SK-N-MC (cell line): ENCODE measurements around the gene PA2G4.

ENCODE experiments used
- EZH2 ChIP-seq: fragments of 200-600 bp; sonication (generic); IDR thresholded peaks from one replicate; pipeline ENCODE4 v1.6.1; 2017; ENCODE audit warnings: antibody characterized with exemption
- POLR2AphosphoS5 ChIP-seq: IDR thresholded peaks from 2 replicates; pipeline ENCODE4 v1.6.1; 2012; ENCODE audit warnings: mild to moderate bottlenecking, low read depth, low read length, borderline replicate concordance

DNA sequence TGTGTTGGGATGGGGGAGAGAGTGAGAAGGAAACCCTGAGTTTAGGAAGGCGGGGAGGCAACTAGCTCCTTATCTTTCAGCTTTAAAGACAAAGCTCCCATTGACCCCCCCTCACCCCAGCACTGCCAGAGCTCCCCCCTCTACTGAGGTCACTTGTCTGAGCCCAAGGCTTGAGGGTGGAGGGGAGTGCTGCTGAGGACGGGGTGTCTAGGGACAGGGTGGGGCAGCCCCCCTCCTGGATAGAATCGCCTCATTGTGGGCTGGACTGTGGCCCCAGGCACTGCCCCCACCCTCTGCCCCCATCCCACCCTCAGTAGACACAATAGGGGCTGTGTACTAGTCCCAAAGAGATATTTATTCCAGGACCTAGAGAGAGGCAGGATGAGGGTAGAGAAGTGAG, 21.4 kb upstream of the PA2G4 start:
- TF ChIP-seq POLR2AphosphoS5 (no peak), EZH2 (no peak)
